GM12873 (cell line): ENCODE results near the gene STK33.

Source experiments
- CTCF ChIP-seq: IDR thresholded peaks from 2 replicates; pipeline ENCODE4 v1.5.1; 2012; ENCODE audit warnings: low read depth, mild to moderate bottlenecking, moderate library complexity, low read length, control low read depth; ENCODE audit not compliant: insufficient read depth; ENCODE audit errors: missing control alignments

The STK33 gene

GRCh38 chr11:8359521-8359920, 234.5 kb downstream of the STK33 start:
- TF ChIP-seq CTCF = no peak

GRCh38 chr11:8357891-8358566, 236.0 kb downstream of the STK33 start:
- no peak for TF ChIP-seq CTCF

GRCh38 chr11:8357505-8357888, 236.5 kb downstream of the STK33 start:
- TF ChIP-seq CTCF = no peak

GRCh38 chr11:8356721-8357504, 237.1 kb downstream of the STK33 start:
- no peak for TF ChIP-seq CTCF

GRCh38 chr11:8356216-8356615, 237.8 kb downstream of the STK33 start:
- no peak for TF ChIP-seq CTCF

- TF ChIP-seq CTCF = no peak
Measured at GRCh38 chr11:8355416-8355742, 238.6 kb downstream of the STK33 start.

- no peak for TF ChIP-seq CTCF
Measured at GRCh38 chr11:8354622-8355415, 239.2 kb downstream of the STK33 start.
